Activated CD8-positive, alpha-beta T cell treated with anti-CD3 and anti-CD28 coated beads for 36 hours (primary cell): ENCODE results near the gene KLF11. TPM values are rescaled to one million over a fixed set of nuclear protein-coding genes. Genes with fewer than 3 reads are reported as not detected.

ENCODE experiments used
- ATAC-seq: fragments of 200-7000 bp; cut with Tn5 transposase; one replicate; pipeline ENCODE4 v1.10.0; 2021; ENCODE audit warnings: mild to moderate bottlenecking, moderate library complexity
- CTCF ChIA-PET: fragments of 350-600 bp; sonication (Branson Sonifier 250); formaldehyde crosslinking; loops from one replicate; lab custom pipeline; 2021; ENCODE audit warnings: antibody characterized with exemption; lab: Charles Lee
- POLR2A ChIA-PET: fragments of 350-600 bp; sonication (Branson Sonifier 250); formaldehyde crosslinking; loops from one replicate; lab custom pipeline; 2021; ENCODE audit warnings: antibody characterized with exemption; lab: Charles Lee
- DNase-seq: peaks from one replicate; pipeline ENCODE4 v3.0.0-alpha.2; 2020
- H3K27ac Mint-ChIP-seq: one replicate; pipeline ENCODE4 v1.8.0; 2021; ENCODE audit warnings: mild to moderate bottlenecking, mixed read lengths
- H3K27me3 Mint-ChIP-seq: one replicate; pipeline ENCODE4 v1.8.0; 2021; ENCODE audit warnings: mixed read lengths
- H3K36me3 Mint-ChIP-seq: one replicate; pipeline ENCODE4 v1.8.0; 2021; ENCODE audit warnings: low read depth, mixed read lengths
- H3K4me1 Mint-ChIP-seq: one replicate; pipeline ENCODE4 v1.8.0; 2021; ENCODE audit warnings: low read depth, mixed read lengths
- H3K4me3 Mint-ChIP-seq: one replicate; pipeline ENCODE4 v1.8.0; 2021; ENCODE audit warnings: mild to moderate bottlenecking, moderate library complexity, mixed read lengths
- H3K9me3 Mint-ChIP-seq: one replicate; pipeline ENCODE4 v1.8.0; 2021; ENCODE audit warnings: mixed read lengths
- CTCF ChIP-seq: fragments of 200-600 bp; IDR thresholded peaks from one replicate; pipeline ENCODE4 v1.8.0; 2022; ENCODE audit warnings: antibody characterized with exemption, mild to moderate bottlenecking
- intact Hi-C: fragments of 100-400 bp; cut with micrococcal nuclease; formaldehyde crosslinking; loops from one replicate; pipeline ENCODE4 v1.10.0; 2022
- total RNA-seq, 2 experiments: library from RNA; stranded (reverse); gene quantifications; one replicate each; pipeline ENCODE4 v1.2.3, GENCODE V29; 2021

Gene KLF11
- total RNA-seq, 2 experiments from 2014 or later: 2.9 to 3.5 TPM

GRCh38 chr2:10084223-10084865 lies 41.0 kb downstream of the KLF11 start:
- no peak overlapping the region for H3K27ac Mint-ChIP-seq
- H3K36me3 Mint-ChIP-seq: no peaks in the 10 kb centered on the region
- CTCF ChIA-PET: interaction anchor here (1.4 to 4.6 kb wide), 5 partner anchors 12 to 351 kb away, joined by 3 to 36 read pairs (median 11); no protein-coding TSS in a partner anchor
- ATAC-seq (no peak), DNase-seq (no peak)
- no peak for TF ChIP-seq CTCF
- no peak overlapping the region for H3K4me3 Mint-ChIP-seq
- H3K27me3 Mint-ChIP-seq: peaks cover 54% of the 10 kb centered on the region
- POLR2A ChIA-PET: interaction anchor here (0.7 kb wide), 1 partner anchor 48 kb away, joined by 3 read pairs; no protein-coding TSS in a partner anchor
- peaks cover 20% of the 10 kb centered on the region for H3K4me1 Mint-ChIP-seq
- H3K9me3 Mint-ChIP-seq: no peaks in the 10 kb centered on the region
- intact Hi-C loops: loop anchor here (5.0 kb wide), 1 partner anchor 38 kb away; the partner anchor contains the start of gene RRM2

GRCh38 chr2:10085043-10085667 lies 41.8 kb downstream of the KLF11 start:
- Mint-ChIP-seq H3K27ac (no peak overlapping the region), H3K9me3 (no peaks in the 10 kb centered on the region), H3K4me1 (peaks cover 20% of the 10 kb centered on the region), H3K27me3 (peaks cover 62% of the 10 kb centered on the region), H3K36me3 (no peaks in the 10 kb centered on the region), H3K4me3 (no peak overlapping the region)
- no peak for DNase-seq
- ChIA-PET CTCF (interaction anchor here (1.1 to 4.6 kb wide), 6 partner anchors 12 to 350 kb away, joined by 3 to 36 read pairs (median 8); no protein-coding TSS in a partner anchor), POLR2A (interaction anchor here (0.7 to 1.2 kb wide), 3 partner anchors 8 to 47 kb away, joined by 3 to 4 read pairs (median 3); no protein-coding TSS in a partner anchor)
- no peak for ATAC-seq
- no peak for TF ChIP-seq CTCF
- intact Hi-C loops: no loop called here

DNA sequence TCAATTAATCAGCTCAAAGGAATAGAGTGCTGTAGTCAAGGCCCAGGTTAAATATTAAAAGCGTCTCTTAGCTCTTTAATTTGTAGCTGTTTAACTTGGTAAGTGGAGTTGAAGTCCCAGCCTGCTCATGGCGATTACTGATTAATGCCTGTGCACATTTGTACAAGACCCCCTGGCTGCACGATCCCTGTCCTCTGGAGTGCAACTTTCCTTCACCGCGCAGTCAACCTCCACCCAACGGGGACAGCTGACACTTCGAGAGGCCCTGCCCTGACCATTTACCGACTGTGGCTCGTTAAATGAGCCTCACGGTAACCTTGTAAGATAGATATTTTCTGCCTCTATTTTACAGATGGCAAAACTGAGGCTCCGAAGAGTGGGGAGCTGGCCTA lies 42.3 kb downstream of the KLF11 start:
- H3K4me1 Mint-ChIP-seq: peaks cover 20% of the 10 kb centered on the region

DNA sequence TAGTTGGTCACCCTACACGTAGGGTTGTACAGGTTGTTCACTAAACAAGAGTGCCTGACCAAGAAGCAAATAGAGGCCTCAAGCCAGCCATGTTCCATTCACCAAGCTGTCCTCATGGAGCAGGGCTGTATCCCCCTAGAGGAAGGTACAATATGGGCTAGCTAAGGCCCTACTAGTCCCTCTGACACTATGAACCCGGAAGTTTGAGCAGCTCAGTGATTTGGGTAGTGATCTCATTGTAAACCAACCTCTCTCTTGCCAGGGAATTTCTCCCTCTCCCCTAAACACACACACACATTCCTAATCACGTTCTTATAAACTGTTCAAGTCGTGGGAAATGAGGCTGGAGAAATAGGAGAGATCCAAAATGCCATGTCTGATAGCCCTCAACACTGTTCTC lies 43.6 kb downstream of the KLF11 start:
- ChIA-PET CTCF (interaction anchor here (4.2 to 4.6 kb wide), 2 partner anchors 10 to 14 kb away, joined by 32 to 36 read pairs; no protein-coding TSS in a partner anchor), POLR2A (no interaction called here)
- Mint-ChIP-seq H3K4me3 (no peak overlapping the region), H3K36me3 (peaks cover under 1% of the 10 kb centered on the region), H3K9me3 (no peaks in the 10 kb centered on the region), H3K4me1 (peaks cover 17% of the 10 kb centered on the region), H3K27ac (no peak overlapping the region), H3K27me3 (peaks cover 66% of the 10 kb centered on the region)
- intact Hi-C loops: no loop called here
- DNase-seq (no peak), ATAC-seq (no peak)
- no peak for TF ChIP-seq CTCF

More for the DNA sequence above, 42.3 kb downstream of the KLF11 start:
- no peaks in the 10 kb centered on the region for H3K36me3 Mint-ChIP-seq
- H3K9me3 Mint-ChIP-seq: no peaks in the 10 kb centered on the region
- no peak for DNase-seq
- ATAC-seq: no peak
- POLR2A ChIA-PET: interaction anchor here (0.6 to 1.2 kb wide), 3 partner anchors 8 to 586 kb away, joined by 3 to 4 read pairs (median 3); no protein-coding TSS in a partner anchor
- CTCF ChIA-PET: interaction anchor here (1.1 to 4.6 kb wide), 6 partner anchors 12 to 349 kb away, joined by 3 to 36 read pairs (median 8); no protein-coding TSS in a partner anchor
- H3K27me3 Mint-ChIP-seq: peaks cover 65% of the 10 kb centered on the region
- no peak for TF ChIP-seq CTCF
- no peak overlapping the region for H3K27ac Mint-ChIP-seq
- H3K4me3 Mint-ChIP-seq: no peak overlapping the region
- intact Hi-C loops: no loop called here
